GM18858 (cell line): Measurements from ENCODE around the gene FBXO31.

ENCODE experiments used
- ATAC-seq: cut with Tn5 transposase; IDR thresholded peaks from one replicate; pipeline ENCODE4 v1.9.1; 2021; ENCODE audit not compliant: unreplicated experiment

Gene FBXO31

DNA sequence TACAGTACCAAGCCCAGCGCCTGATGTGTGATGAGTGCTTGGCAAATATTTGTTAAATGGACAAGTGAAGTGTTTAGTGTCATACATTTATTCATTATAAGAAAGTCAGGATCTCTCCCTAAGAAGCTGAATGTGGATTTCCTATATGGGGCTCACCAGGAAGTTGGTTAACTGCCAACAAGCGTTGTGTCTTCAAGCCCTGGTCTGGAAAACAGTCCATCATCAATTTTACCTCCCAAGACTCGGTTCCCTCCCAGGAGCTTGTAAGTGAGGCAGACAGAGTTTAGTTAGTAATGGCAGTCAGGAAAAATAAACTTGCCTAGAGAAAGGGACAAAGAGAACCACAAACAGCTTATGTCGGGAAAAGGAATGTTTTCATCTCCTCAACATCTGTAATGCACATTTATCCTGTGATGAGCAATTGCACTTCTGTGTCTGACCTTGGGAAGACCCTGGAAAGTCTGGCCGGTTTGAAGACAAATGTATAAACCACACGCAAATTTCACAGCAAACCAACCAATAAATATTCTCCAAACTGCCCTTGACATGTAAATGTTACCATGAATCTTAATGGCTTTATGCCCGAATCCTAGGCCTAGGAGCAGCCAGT, 94.7 kb downstream of the FBXO31 start:
- no peak for ATAC-seq

DNA sequence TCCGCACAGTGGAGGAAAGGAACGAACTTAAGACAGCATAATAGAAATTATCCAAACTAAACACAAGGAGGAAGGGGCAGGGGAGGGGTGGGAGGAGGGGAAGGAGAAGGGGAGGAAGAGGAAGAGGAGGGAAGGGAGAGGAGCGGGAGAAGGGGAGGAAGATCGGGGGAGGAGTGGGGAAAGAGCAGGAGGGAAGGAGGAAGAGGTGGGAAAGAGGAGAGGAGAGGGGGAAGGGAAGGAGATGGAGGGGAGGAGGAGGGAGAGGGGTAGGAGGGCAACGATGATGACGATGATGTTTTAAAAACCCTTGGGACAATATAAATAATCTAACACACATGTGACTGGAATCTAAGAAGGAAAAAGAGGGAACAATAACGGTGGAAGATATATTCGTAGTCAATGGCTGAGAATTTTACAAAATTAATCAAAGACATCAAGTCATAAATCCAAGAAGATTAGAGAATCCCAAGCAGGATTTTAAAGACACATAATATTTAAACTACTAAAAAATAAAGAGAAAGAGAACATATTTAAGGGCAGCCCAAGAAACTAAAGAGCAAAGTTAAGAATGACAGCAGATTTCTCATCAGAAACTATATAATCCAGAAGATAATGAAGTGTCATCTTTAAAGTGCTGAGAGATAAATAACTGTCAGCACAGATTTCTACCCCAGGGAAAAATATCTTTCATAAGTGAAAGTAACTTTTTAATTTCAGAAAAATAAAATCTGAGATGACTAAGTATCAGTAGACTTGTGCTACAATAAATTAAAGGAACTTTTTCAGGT, 96.5 kb downstream of the FBXO31 start:
- ATAC-seq, result no peak

DNA sequence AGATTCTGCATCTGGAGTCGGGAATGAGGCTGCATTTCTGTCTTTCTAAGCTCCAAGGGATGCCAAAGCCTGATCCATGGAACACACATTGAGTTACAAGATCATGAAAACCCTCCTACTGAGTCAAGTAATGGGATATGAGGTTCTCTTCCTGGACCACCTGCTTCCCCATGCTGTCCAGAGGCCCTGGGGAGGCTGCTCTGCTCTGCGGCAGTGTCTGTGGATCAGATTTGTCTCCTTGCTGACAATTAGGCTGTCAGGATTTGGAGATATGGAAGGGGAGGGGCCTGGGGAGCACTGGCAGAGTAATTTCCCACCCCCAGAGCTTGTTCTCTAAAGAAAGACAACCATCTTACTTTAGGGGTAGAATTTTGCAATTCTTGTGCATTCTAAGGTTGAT, 99.4 kb downstream of the FBXO31 start:
- ATAC-seq, result no peak

DNA sequence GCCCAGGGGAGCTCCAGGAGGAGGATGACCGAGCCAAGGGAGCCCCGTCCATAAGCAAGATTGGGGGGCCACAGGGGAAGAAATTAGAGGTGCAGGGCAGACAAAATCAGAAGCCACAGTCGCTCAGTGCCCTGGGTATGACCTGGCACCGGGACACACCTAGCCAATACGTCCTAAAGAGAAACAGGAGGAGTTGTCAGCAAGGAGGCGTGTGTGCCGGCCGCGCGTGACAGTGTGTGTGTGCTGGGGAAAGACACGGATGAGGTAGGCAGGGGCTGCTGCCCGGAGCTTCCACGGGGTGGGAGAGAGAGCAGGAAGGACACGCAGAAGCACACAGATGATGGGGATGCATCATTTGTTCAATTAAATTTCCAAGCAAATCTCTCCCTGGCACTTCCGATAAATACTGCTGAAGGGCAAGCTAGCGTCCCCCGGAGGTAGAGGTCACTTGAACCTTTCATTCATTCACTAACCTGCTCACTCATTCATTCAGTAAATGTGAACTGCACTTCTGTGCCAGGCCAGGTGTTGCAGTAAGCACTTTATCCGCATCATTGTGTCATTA, 104.4 kb downstream of the FBXO31 start:
- ATAC-seq, result no peak

DNA sequence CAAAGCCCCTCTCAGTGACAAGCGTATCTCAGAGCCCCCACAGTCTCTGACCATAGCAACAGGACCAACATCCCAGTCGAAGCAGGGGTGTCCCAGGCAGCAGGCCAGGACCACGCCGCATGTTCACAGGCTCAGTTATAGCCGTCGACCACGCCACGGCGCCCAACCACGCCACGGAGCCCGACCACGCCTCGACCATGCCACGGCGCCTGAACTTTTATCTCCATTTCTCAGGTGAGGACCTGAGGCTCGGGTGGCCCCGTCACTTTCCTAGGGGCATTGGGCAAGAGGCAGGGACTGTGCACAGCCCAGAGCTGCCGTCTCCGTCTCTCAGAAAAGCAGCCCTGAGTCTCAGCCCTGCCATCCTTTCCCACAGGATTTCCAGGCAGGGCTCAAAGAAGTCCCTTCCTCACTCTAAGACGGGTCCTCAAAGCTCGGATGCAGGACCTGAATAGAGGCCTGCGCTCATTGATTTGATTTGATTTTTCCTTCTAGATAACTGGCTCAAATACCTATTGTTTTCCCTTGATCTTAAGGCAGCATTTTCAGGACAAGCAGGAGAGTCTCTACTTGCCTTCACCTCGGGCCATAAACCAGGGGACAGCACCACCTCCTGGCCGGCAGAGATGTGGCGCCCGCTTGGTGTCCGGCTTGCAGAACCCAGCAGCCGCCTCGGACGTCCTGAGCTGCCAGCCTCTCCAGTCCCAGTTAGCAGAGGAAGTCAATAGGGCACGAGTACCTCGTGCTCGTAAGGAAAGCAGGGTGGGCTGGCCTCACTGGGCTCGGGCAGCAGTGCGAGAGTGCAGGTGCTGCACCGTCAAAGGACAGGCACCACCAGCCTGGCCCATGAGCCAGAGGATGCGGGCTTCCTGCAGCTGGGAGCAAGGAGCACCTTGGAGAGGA, 105.1 kb downstream of the FBXO31 start:
- no peak for ATAC-seq
